ENCODE results near the gene COA8. TPM values are rescaled to one million over a fixed set of nuclear protein-coding genes. Genes with fewer than 3 reads are reported as not detected.

Gene COA8
- total and polyA plus RNA-seq, 2 of the 13 experiments (the other 11 are each of a cell fraction or from before 2014, with no cell fraction given) = 10.9 to 25.1 TPM

DNA sequence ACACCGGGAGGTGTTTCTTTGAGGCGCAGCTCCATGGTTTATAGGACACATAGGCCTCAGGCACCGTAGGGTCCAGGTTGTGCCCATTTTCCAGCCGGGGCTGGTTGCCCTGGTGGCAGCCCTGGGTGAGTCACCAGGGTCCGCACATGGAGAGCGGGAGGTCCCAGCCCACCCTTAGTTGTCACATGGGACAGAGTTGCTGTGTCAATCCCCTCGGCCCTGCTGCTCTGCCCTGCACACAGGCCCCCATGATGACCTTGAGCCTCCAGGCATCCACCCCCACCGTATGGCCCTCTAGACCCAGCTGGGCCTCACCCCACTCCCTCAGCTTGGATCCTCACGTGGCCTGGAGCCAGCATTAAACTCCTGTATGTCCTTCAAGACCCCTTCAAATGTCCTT, 26.1 kb upstream of the COA8 start:
- in situ Hi-C loops (cut with HindIII; ENCODE audit: extremely low pct_ligation_motif_present, low pct_unique_long_range_greater_than_20kb) = no loop called here
- CTCF ChIA-PET (ENCODE audit: low intra/inter-chr PET ratio, low total read pairs) = no interaction called here

More for the DNA sequence above, 26.1 kb upstream of the COA8 start:
- Histone ChIP-seq H3K9me3 (ENCODE audit: low read length) (no peaks in the 10 kb centered on the region), H3K27me3 (ENCODE audit: control insufficient read depth in 1 of 2, insufficient read depth in 2 of 2, low read length in 2 of 2) (peaks cover 0 to 11% of the 10 kb centered on the region in 2 experiments; a peak in 2 of 5 replicates), H3K36me3 (replicated peaks in 1 of 2; ENCODE audit: control insufficient read depth in 1 of 2, insufficient read depth in 2 of 2, low read length in 2 of 2) (peaks cover 1 to 3% of the 10 kb centered on the region in 2 experiments; a peak in 3 of 5 replicates), H3K27ac (ENCODE audit: extremely low read length, insufficient read depth, low read length) (no peak overlapping the region), H3K4me3 (replicated peaks in 1 of 3; ENCODE audit: insufficient read depth in 1 of 3, low read depth in 2 of 3, low read length in 3 of 3) (no peak overlapping the region), H4K20me1 (ENCODE audit: insufficient read depth, low read length) (no peaks in the 10 kb centered on the region), H3K4me1 (ENCODE audit: insufficient read depth, low read length) (peaks cover 34% of the 10 kb centered on the region), H2AFZ (ENCODE audit: low read length) (no peak overlapping the region), H3K79me2 (ENCODE audit: insufficient read depth, low read length) (no peaks in the 10 kb centered on the region), H3K4me2 (ENCODE audit: low read depth, low read length) (no peak overlapping the region), H3K9ac (ENCODE audit: insufficient read depth, low read depth, low read length) (no peak overlapping the region)
- POLR2A ChIA-PET = interaction anchor here (1.4 to 6.9 kb wide), 4 partner anchors 8 to 25 kb away, joined by 3 to 37 read pairs (median 8); partner anchors contain the start of genes BAG5, CKB, COA8 and TRMT61A
- TF ChIP-seq, protein P1, sequence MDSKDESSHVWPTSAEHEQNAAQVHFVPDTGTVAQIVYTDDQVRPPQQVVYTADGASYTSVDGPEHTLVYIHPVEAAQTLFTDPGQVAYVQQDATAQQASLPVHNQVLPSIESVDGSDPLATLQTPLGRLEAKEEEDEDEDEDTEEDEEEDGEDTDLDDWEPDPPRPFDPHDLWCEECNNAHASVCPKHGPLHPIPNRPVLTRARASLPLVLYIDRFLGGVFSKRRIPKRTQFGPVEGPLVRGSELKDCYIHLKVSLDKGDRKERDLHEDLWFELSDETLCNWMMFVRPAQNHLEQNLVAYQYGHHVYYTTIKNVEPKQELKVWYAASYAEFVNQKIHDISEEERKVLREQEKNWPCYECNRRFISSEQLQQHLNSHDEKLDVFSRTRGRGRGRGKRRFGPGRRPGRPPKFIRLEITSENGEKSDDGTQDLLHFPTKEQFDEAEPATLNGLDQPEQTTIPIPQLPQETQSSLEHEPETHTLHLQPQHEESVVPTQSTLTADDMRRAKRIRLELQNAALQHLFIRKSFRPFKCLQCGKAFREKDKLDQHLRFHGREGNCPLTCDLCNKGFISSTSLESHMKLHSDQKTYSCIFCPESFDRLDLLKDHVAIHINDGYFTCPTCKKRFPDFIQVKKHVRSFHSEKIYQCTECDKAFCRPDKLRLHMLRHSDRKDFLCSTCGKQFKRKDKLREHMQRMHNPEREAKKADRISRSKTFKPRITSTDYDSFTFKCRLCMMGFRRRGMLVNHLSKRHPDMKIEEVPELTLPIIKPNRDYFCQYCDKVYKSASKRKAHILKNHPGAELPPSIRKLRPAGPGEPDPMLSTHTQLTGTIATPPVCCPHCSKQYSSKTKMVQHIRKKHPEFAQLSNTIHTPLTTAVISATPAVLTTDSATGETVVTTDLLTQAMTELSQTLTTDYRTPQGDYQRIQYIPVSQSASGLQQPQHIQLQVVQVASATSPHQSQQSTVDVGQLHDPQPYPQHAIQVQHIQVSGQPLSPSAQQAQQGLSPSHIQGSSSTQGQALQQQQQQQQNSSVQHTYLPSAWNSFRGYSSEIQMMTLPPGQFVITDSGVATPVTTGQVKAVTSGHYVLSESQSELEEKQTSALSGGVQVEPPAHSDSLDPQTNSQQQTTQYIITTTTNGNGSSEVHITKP (CRISPR knock-in tag; IDR thresholded peaks at IDR 0.05; ENCODE audit: low read depth) = no peak
- TF ChIP-seq, protein P2, sequence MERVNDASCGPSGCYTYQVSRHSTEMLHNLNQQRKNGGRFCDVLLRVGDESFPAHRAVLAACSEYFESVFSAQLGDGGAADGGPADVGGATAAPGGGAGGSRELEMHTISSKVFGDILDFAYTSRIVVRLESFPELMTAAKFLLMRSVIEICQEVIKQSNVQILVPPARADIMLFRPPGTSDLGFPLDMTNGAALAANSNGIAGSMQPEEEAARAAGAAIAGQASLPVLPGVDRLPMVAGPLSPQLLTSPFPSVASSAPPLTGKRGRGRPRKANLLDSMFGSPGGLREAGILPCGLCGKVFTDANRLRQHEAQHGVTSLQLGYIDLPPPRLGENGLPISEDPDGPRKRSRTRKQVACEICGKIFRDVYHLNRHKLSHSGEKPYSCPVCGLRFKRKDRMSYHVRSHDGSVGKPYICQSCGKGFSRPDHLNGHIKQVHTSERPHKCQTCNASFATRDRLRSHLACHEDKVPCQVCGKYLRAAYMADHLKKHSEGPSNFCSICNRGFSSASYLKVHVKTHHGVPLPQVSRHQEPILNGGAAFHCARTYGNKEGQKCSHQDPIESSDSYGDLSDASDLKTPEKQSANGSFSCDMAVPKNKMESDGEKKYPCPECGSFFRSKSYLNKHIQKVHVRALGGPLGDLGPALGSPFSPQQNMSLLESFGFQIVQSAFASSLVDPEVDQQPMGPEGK (CRISPR knock-in tag; IDR thresholded peaks at IDR 0.05) = peak; percentile 51; the same call in 1 of the 2 replicates
- TF ChIP-seq, protein P3, sequence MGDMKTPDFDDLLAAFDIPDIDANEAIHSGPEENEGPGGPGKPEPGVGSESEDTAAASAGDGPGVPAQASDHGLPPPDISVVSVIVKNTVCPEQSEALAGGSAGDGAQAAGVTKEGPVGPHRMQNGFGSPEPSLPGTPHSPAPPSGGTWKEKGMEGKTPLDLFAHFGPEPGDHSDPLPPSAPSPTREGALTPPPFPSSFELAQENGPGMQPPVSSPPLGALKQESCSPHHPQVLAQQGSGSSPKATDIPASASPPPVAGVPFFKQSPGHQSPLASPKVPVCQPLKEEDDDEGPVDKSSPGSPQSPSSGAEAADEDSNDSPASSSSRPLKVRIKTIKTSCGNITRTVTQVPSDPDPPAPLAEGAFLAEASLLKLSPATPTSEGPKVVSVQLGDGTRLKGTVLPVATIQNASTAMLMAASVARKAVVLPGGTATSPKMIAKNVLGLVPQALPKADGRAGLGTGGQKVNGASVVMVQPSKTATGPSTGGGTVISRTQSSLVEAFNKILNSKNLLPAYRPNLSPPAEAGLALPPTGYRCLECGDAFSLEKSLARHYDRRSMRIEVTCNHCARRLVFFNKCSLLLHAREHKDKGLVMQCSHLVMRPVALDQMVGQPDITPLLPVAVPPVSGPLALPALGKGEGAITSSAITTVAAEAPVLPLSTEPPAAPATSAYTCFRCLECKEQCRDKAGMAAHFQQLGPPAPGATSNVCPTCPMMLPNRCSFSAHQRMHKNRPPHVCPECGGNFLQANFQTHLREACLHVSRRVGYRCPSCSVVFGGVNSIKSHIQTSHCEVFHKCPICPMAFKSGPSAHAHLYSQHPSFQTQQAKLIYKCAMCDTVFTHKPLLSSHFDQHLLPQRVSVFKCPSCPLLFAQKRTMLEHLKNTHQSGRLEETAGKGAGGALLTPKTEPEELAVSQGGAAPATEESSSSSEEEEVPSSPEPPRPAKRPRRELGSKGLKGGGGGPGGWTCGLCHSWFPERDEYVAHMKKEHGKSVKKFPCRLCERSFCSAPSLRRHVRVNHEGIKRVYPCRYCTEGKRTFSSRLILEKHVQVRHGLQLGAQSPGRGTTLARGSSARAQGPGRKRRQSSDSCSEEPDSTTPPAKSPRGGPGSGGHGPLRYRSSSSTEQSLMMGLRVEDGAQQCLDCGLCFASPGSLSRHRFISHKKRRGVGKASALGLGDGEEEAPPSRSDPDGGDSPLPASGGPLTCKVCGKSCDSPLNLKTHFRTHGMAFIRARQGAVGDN (CRISPR knock-in tag; IDR thresholded peaks at IDR 0.05) = 0 out of 2 replicates have a peak, but pooled peaks have one; percentile 25
- TF ChIP-seq GTF2F1 (IDR thresholded peaks at IDR 0.05; ENCODE audit: low read length) (no peak), ZSCAN22 (CRISPR knock-in tag; IDR thresholded peaks at IDR 0.05) (no peak), POLR2A (IDR thresholded peaks at IDR 0.05; ENCODE audit: insufficient read depth in 1 of 2, low read depth in 2 of 2, low read length in 2 of 2) (peak in 1 of 2 experiments; percentile 45; a peak in 2 of 4 replicates), AGO2 (optimal IDR thresholded peaks at IDR 0.05; ENCODE audit: low read depth, low read length) (peak; percentile 12), HNRNPL (IDR thresholded peaks at IDR 0.05; ENCODE audit: low read depth, low read length) (no peak)
- no peak for DNase-seq (ENCODE audit: low spot score)
- FAIRE-seq = no peak
- intact Hi-C loops (cut with micrococcal nuclease; ENCODE audit: unreplicated experiment) = no loop called here
- 67% methylated on average over 3 of the region's 9 CpGs for WGBS (ENCODE audit: low lambda C conversion rate)
- no TSS peak for BruUV-seq (replicated peaks)
- no peak for ATAC-seq

Data from HepG2 (cell line).